RCC 7860 (cell line): ENCODE data around the gene ZNF692.

Experiments
- DNase-seq: peaks from one replicate; pipeline ENCODE4 v3.0.0-alpha.2; 2015; ENCODE audit warnings: low spot score
- FAIRE-seq: peaks from 2 replicates; lab custom pipeline; 2012; peaks lifted over from hg19 to GRCh38; lab: Jason Lieb, UNC

The ZNF692 gene

DNA sequence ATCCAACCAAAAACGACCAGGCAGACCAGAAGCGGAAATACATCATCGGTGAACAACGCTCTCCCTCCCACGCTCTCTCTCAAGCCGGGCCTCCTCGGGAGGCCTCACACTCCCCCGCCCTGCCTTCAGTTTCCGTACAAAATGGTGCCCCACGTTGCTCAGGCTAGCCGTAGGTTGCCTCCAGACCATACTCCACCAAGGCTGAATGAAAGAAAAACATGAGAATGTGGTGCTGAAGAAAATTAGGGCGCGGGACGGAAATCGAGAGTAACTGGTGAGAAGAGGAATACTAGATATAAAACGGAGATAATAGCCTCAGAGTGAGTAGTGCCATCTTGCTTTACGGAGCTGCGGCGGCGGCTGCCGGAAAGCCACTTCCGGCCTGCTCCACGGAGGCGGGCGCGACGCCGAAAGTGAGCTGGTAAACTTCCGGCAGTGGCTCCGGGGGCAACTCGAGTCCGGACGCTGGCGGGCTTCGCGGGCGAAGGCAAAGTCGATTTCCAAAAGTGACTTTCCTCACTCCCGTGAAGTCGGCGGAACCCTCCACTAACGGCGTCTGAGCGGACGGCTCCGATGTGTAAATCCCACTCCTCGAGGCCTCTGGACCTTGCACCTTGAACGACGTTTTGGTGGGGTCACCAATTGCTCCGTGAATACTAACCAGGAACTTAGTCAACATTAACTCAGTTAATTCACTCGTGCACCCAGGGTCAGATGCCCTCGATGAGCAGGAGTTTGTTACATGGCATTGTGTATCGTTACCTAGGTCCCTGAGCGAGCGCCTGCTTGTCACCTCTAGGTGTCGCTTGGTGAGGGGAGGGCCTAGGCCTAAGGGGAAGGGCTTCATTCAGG is 32.8 kb downstream of the ZNF692 start, which contains the start of gene SH3BP5L:
SH3BP5L (minus strand) TSS at position 7 of the 852 bp plus-strand sequence. CDS start 980 bp downstream, outside the sequence.
- peak; percentile 22 for FAIRE-seq
- peak; percentile 94 for DNase-seq

DNA sequence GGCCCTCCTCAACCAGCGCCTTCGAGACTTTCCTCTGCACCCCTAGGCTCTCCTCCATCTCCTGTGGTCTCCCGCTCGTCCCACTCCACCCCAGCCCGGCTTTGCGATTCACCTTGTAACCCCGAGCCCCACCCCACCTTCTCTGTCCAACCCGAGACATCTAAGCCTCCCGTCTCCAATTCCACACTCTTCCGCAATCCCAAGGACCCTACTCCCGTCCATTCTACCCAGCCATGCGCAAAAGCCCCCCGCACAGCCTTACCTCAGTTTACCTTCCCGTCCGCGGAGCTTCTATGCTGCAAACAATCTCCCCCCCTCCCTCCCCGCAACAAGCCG is 33.3 kb downstream of the ZNF692 start:
- DNase-seq, result no peak
- no peak for FAIRE-seq

DNA sequence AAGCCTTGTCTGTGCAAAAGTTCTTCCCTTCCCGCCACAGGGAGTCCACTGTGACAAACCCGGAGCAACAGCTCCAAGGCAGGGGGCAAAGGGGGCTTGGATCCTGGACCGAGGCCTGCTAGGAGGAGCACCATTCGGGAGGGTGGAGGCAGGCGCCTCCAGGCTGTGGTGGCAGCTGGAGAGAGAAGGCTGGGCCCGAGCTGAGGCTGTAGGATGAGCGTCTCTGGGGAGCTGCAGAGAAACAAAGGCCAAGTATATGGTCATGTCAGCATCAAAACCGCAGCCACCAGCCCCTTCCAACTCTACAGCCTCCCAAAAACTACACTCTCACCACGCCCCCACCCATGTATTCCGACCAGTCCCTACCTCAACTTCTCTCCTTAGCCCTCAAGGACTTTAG is 33.7 kb downstream of the ZNF692 start:
- DNase-seq (no peak), FAIRE-seq (no peak)

DNA sequence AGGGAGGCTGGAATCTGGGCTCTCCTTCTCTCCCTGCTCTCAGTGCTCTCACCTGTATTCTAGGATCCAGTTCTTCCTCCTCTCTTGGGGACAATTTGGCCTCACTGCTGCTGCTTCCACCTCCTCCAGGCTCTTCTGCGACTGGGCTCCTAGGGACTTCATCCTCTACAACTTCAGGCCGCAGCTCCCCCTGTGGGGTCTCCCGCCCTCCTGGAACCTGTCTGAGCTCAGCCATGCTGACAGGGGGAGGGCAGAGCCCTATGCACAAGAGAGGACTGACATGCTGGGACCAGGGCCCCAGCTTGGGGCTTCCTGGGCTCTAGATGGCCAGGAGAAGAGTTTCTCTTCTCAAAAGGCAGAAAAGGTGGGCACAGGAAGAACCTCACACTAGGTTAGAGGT is 34.2 kb downstream of the ZNF692 start:
- DNase-seq (no peak), FAIRE-seq (no peak)

DNA sequence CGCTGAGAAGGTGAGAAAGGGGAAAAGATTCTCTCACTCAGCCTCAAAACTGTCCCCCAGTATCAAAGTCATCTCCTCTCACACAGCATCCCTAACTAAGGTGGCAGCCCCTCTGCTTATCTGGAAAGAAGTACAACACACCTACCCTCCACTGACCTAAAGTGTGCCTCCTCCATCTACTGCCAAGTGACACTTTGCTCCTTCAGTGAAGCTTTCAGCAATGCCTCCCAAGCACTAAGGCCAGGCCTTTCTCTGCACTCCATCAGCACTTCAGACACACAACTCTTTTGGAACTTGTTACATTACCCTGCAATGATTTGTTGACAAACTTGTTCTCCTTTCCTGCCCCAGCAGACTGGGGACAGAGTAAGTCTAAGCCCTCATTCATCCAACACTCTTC is 34.6 kb downstream of the ZNF692 start:
- no peak for FAIRE-seq

DNA sequence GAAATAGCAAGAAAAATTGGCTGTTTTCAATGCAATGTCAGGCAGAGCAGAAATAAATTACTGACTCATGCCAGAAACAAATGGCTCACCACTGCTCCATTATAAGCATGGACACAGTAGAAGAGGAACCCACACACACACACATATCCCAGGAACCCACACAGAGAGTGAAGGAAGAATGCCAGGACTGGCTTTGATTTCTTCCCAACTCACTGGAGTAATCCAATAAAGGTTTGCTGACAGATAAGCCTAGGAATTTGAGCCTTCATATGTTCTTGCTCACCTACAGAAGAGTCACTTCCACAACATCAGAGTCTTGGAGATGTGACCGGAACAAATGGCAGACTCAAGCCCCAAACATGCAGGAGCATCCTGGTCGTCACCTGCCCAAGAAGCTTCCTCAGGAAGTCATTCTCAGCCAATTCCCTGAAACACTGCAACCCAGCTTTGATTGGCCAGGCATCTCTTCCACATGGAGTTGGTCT is 35.3 kb downstream of the ZNF692 start:
- FAIRE-seq, result no peak
- DNase-seq, result peak; percentile 87

More for the DNA sequence above, 34.6 kb downstream of the ZNF692 start:
- DNase-seq, result no peak

DNA sequence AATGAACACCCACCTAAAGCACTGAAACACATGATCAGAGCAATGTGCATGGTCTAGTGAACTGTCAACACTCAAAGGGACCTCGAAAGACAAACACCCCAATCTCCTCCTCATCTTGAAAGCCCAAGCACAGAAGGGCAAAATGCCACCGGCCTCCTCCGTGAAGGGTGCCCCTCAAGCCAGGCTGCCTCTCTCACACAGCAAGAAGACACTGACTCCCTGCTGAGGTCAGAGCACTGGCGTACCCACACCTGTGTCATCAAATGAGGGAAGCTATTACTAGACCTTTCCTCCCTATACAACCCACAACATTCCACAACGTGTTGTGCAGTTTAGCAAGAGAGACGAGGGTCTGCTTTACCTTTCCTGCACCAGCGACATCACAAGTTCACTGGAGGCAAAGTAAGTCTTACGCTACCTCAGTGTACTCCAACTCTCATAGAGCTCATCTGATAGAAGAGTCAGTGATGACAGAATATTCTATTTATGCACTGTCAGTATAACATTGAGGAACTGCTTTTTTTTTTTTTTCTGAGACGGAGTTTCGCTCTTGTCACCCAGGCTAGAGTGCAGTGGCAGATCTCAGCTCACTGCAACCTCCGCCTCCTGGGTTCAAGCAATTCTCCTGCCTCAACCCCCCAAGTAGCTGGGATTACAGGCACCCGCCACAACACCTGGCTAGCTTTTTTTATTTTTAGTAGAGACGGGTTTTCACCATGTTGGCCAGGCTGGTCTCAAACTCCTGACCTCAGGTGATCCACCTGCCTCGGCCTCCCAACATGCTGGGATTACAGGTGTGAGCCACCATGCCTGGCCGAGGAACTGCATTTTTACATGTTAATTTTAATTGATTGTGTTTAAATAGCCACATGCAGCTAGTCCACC is 36.5 kb downstream of the ZNF692 start:
- DNase-seq (peak; percentile 48), FAIRE-seq (no peak)

DNA sequence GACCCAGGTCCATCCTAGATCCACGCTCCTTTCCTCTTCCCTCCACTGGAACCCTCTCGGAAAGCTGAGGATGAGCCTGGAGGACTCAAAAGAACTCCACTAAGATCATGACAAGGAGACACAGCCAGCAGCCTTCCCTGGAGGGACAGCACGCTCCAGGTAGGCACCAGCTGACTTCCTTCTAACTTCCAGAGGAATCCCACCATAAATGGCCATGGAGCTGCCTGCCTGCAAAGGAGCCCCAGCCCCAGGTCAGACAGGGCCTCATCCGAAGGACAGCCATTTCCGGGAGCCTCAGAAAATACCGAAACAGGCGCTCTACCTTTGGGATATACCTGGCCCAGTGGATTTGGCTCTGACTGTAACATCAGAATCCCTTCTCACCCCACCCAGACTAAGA is 37.2 kb downstream of the ZNF692 start:
- DNase-seq (no peak), FAIRE-seq (no peak)

DNA sequence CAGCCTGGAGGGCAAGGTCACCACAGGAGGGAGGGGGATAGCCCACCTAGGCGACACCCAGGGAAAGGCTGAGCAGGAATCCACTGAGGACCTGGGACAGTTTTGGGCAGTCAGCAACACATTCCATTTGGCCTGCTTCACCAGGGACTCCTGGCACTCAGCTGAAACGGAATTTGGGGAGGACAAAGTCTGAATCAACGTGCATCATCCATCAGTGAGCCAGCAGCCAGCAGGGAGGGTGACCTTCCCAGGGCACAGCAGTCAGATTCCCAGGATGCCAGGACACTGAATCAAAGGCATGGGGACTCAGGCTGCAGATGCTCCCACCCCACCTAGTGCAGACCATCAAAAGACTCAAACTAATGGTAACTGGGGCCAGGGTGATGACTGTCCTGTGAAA is 37.8 kb downstream of the ZNF692 start:
- peak; percentile 99 for DNase-seq
- peak; percentile 86 for FAIRE-seq

DNA sequence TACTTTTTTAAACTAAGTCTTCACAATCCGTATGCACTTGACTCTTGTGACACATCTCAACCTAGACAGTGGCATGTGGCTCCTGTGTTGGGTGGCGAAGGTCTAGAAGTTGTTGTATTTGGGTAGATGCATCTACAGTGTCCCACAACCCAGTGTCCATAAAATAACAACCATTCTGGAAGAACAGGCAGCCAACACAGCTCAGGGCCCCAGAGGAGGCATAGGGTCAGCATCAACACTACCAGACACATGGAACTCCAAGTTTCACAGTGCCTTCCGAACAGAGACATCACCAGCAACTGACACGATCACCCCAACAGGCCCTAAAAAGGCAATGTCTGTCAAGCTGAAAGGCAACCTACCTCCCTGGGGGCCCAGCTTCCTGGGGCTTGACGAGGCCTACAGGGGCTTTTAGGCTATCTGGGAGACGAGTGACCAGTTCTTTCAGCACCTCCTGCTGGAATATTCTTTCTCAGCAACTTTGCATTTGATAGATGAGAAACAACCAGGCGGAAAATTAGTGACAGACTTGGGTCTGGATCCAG is 38.8 kb downstream of the ZNF692 start:
- FAIRE-seq (no peak), DNase-seq (no peak)

DNA sequence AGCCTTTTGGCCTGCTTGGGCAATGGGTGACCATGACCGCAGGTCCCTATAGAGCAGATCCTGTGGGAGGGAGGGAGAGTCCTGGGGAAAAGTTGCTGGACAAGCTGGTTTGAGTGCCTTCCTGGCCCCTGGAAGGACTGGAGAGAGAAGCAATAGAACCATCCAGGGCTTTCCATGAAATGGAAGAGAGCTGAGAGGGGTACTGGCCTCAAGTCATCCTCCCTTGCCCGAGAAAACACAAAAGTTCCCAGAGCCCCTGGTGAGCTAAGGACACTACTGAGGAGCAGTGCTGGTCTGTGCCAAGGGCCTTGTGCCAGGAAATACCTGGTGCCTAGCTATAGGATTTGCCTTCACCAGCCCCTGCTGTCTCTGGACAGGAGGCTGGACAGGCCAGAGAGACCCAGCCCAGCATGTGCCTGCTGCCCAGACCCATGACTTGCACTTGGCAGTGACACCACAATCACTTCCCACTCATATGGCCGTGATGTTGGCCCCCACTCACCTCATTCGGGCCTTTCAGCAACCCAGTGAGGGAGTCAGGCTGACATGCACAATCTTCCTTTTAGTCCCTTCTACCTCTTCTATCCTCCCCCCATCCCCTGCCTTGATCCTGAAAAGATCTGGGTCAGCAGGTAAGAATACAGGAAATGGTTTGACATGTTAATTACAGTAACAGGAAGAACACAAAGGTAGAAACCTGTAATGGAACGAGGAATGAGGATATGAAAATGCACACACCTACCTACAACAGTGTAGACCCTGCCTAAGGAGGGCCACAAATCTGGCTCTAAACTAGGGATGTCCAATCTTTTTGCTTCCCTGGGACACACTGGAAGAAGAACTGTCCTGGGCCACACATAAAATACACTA is 40.1 kb downstream of the ZNF692 start:
- DNase-seq (no peak), FAIRE-seq (no peak)

DNA sequence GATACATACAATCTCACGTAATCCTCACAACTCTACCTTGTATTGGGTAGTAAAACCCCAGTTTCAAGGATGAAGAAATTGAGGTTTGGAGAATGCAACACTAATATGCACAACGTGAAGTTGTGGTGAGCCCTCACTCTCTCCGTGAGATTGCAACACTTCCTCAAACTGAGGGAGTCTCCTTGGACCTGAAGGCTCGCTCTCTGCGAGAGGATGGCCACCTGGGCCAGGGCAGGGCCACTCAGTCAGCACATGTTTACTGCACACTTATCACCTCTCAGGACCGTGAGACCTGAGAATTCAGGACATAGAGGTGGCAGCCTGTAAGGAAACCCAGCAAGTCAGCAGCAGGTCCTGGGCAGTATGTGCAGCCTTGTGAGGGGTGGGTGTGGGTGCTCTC is 41.8 kb downstream of the ZNF692 start:
- FAIRE-seq (no peak), DNase-seq (no peak)

DNA sequence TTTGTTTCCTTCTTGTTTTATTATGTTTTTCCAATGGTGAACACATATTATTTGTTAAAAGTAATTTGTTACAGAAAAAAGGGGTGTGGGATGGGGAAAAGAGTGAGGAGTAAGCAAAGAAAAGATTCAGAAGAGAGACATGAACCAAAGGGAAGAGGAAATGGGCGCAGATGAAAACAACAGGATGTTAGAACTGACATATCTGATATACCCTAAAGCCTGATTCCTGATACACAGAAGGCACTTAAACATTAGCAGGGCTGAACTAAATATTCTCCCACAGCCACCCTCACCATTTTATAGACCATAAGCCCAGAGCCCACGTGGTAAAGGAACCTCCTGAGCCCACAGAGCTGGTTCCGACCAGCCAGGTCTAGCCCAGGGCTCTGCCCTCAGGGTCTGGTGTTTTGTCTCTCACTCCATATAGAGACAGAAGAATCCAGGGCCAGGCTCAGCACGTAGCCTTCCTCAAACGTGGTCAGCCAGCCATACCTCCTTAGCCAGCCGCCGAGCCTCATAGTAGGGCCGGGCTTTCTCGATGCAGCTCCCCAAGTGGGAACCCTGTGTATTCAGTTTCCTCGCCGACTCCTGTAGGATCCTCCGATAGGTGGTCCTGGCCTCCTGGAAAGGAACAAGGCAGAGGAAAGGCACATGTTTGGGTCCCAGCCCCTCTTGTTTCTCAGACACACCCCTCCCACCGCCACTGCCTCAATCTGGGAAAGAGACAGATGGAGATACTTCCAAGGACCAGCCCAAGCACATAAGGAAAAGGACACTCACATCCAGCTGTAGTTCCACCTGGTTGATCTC is 42.6 kb downstream of the ZNF692 start:
- no peak for DNase-seq

DNA sequence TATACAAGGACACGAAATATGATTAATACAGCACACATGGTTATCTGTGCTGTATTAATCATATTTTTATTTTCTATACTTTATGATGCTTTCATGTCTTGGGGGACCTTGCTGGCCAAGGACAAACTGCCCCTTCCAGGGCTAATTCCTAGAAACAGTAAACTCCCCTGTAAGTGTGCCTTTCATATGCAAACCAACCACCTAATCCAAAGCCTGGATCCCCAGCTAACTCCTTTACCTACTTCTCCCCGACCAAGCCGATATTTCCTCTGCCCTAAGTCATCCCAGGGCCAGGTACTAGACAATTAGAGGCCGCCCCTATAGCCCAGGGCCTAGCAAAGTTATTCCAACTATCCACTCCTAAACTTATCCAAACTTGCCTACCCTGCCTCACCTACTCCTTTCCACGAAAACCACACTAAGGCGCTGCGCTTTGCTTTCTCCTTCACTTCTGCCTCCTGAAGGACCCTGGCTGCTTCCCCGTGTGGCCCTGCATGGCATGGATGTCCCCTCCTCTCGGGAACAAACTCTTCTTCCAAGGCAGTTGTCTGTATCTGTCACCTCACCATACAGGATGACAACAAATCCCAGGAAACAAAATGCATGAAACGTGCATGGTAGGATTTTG is 43.4 kb downstream of the ZNF692 start:
- no peak for DNase-seq
- no peak for FAIRE-seq

More for the DNA sequence above, 42.6 kb downstream of the ZNF692 start:
- no peak for FAIRE-seq

DNA sequence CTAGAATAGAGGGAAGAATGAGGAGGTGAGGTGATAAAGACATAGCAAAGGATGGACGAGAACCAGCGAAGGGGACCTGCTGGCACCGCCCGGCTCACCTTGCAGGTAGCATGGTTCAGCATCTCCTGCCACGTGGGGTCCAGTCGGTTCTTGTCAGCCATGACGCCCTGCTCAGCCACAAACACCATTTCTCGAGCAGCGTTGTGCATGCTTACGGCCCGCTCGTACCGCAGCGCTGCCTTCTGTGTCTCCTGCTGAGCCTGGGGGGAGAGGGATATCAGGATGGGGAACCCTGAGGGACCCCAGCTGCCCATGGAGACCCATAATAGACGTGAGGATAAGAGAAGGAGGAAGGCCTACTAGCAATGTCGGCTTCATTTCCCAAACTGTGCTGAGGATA is 44.5 kb downstream of the ZNF692 start:
- DNase-seq (no peak), FAIRE-seq (no peak)

DNA sequence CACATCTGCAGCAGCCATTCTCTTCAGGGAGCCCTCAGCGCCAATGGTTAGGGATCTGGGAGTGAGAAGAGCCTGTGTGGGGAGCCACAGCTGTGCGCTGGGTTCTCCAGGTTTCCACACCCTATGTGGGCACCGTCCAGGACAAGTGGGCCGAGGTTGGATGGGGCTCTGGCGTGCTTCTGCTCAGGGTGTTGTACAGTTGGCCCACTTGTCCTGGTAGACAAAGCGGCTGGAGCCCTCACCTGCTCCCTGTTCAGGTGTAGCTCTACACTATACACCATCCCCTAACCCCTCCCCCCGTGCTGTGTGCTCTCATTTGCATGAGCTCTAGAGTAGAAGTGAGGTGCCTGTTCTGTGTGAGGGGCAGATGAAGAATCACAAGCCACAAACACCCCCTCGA is 45.3 kb downstream of the ZNF692 start:
- DNase-seq (no peak), FAIRE-seq (no peak)

DNA sequence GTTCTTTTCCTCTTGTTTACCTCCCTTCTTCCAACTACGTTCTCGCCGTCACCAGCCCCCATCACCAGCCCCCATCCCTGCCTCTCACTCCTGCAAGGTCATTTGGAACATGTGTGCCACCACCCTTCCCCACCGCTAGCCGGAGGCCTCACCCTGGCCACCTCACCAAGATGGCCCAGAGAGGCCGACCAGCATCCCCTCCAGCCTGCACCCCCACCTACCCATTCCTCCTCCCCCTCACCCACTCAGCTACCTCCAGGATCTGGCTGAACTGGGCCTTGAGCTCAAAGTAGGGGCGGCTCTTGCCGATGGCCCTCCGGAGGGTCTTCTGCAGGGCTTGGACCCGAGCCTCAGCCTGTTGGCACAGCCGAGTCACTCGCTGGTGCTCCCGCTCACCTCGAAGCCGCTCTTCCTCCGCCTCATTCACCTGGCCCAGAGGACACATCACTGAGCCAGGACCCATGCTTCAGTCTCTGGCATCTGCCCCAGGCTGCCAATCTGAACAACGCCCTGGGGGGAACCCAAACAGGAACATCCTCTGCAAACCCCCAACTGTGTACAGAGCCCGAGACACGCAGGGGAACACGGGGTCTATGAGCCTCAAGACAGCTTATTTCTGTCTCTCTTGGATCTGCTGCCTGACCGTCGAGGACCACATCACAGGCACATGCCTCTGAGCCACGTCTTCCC is 46.0 kb downstream of the ZNF692 start:
- DNase-seq, result no peak
- FAIRE-seq, result no peak
